Nephron (organoid): ENCODE data around the gene RPTOR.
"Not testable (repeated sequence)": the region's sequence is repeated elsewhere in the genome, so short reads cannot be mapped to it uniquely, and the experiment has no call there.

ENCODE experiments used
- H3K27ac Mint-ChIP-seq, 3 experiments: 2 replicates each; pipeline ENCODE4 v1.8.0; 2020; ENCODE audit warnings: mixed read lengths in 3 of 3, mild to moderate bottlenecking in 2 of 3, moderate library complexity in 1 of 3
- H3K27me3 Mint-ChIP-seq: 2 replicates; pipeline ENCODE4 v1.8.0; 2021; ENCODE audit warnings: low read depth, mild to moderate bottlenecking, moderate library complexity, mixed read lengths
- H3K36me3 Mint-ChIP-seq: 2 replicates; pipeline ENCODE4 v1.8.0; 2020; ENCODE audit warnings: low read depth, mixed read lengths
- H3K4me1 Mint-ChIP-seq: 2 replicates; pipeline ENCODE4 v1.8.0; 2020; ENCODE audit warnings: mixed read lengths
- H3K4me3 Mint-ChIP-seq, 3 experiments: 2 replicates each; pipeline ENCODE4 v1.8.0; 2020; ENCODE audit warnings: mild to moderate bottlenecking in 3 of 3, mixed read lengths in 3 of 3, moderate library complexity in 2 of 3
- H3K9me3 Mint-ChIP-seq: 2 replicates; pipeline ENCODE4 v1.8.0; 2020; ENCODE audit warnings: mixed read lengths
- TF ChIP-seq, protein P1 (sequence below), 3 experiments: fragments of 200-600 bp; sonication (generic); IDR thresholded peaks; one replicate each; pipeline ENCODE4 v1.5.0; 2021; ENCODE audit warnings: antibody characterized with exemption in 3 of 3; ENCODE audit not compliant: unreplicated experiment in 3 of 3

RPTOR gene

GRCh38 chr17:80742581-80743180 lies 198.0 kb downstream of the RPTOR start:
- H3K27me3 Mint-ChIP-seq: no peaks in the 10 kb centered on the region
- peak overlapping the region in 1 of 3 experiments; percentile 1 for H3K27ac Mint-ChIP-seq
- TF ChIP-seq, protein P1, sequence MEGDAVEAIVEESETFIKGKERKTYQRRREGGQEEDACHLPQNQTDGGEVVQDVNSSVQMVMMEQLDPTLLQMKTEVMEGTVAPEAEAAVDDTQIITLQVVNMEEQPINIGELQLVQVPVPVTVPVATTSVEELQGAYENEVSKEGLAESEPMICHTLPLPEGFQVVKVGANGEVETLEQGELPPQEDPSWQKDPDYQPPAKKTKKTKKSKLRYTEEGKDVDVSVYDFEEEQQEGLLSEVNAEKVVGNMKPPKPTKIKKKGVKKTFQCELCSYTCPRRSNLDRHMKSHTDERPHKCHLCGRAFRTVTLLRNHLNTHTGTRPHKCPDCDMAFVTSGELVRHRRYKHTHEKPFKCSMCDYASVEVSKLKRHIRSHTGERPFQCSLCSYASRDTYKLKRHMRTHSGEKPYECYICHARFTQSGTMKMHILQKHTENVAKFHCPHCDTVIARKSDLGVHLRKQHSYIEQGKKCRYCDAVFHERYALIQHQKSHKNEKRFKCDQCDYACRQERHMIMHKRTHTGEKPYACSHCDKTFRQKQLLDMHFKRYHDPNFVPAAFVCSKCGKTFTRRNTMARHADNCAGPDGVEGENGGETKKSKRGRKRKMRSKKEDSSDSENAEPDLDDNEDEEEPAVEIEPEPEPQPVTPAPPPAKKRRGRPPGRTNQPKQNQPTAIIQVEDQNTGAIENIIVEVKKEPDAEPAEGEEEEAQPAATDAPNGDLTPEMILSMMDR (IDR thresholded peaks at IDR 0.05; ENCODE audit: unreplicated experiment in 3 of 3): no peak
- peaks cover 36% of the 10 kb centered on the region for H3K36me3 Mint-ChIP-seq
- no peaks in the 10 kb centered on the region for H3K9me3 Mint-ChIP-seq
- no peak overlapping the region for H3K4me3 Mint-ChIP-seq
- no peaks in the 10 kb centered on the region for H3K4me1 Mint-ChIP-seq

DNA sequence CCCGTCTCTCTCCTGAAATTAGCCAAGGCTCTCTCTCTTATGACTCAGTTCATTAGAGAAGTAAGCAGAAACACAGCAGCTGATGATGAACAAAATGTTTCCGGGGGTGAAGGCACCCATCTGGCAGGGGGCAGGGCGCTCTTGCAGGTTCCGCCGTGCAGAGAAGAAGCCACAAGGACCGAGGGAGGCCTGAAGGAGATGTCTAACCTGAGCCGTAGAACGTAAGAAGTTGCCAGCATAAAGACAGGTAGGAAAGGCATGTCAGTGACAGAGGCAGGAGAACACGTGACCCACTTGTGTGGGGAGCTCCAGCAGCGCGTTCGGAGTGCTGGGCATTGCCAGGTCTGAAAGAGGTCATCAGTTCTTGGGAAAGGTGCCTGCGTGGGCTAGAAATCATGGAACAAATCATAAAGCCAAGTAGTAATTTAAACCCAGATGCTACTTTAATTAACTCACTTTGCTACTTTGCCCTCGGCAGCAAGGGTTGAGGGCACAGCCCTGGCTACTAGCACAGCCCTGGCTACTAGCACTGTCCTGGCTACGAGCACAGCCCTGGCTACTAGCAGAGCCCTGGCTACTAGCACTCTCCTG lies 198.6 kb downstream of the RPTOR start:
- Mint-ChIP-seq H3K36me3 (peaks cover 36% of the 10 kb centered on the region), H3K27me3 (no peaks in the 10 kb centered on the region), H3K27ac (peak overlapping the region in 1 of 3 experiments; percentile 1), H3K4me1 (no peaks in the 10 kb centered on the region), H3K4me3 (no peak overlapping the region), H3K9me3 (no peaks in the 10 kb centered on the region)
- TF ChIP-seq, protein P1 (IDR thresholded peaks at IDR 0.05; ENCODE audit: unreplicated experiment in 3 of 3): no peak

- peaks cover 35% of the 10 kb centered on the region for H3K36me3 Mint-ChIP-seq
- H3K4me3 Mint-ChIP-seq, H3K9me3 Mint-ChIP-seq, H3K27me3 Mint-ChIP-seq, H3K27ac Mint-ChIP-seq, H3K4me1 Mint-ChIP-seq: not testable (repeated sequence)
These were observed 199.3 kb downstream of the RPTOR start for GRCh38 chr17:80743973-80744372.

DNA sequence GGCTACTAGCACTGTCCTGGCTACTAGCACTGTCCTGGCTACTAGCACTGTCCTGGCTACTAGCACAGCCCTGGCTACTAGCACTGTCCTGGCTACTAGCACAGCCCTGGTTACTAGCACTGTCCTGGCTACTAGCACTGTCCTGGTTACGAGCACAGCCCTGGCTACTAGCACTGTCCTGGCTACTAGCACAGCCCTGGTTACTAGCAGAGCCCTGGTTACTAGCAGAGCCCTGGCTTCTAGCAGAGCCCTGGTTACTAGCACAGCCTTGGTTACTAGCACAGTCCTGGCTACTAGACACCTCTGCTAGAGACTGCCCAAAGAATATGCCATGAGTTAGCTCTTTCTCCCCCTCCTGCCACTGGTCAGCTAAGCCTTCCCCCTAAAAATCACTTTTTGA lies 200.1 kb downstream of the RPTOR start:
- H3K36me3 Mint-ChIP-seq: peaks cover 28% of the 10 kb centered on the region
- H3K27ac Mint-ChIP-seq, H3K27me3 Mint-ChIP-seq, H3K4me3 Mint-ChIP-seq, H3K4me1 Mint-ChIP-seq, H3K9me3 Mint-ChIP-seq: not testable (repeated sequence)

DNA sequence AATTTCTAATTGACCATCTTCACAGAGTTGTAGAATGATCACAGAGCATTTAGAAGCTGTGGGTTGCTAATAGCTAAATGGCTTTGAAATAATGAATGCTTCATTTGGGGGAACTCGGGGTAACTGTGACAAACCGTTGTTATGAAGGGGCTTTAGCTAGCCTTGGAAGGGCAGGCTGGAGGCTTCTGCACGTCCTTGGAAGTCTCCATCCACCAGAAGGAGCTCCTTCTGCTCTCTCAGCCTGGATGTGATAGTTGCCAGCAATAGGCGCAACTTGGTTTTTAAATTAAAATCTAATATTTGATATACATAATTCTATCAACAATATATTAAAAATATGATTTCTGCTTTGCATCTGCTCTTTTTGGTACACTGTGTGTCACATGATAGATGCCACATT lies 200.5 kb downstream of the RPTOR start:
- peaks cover 23% of the 10 kb centered on the region for H3K36me3 Mint-ChIP-seq
- H3K27me3 Mint-ChIP-seq: no peaks in the 10 kb centered on the region
- H3K4me1 Mint-ChIP-seq: no peaks in the 10 kb centered on the region
- H3K4me3 Mint-ChIP-seq: no peak overlapping the region
- H3K9me3 Mint-ChIP-seq: no peaks in the 10 kb centered on the region
- H3K27ac Mint-ChIP-seq: no peak overlapping the region
- TF ChIP-seq, protein P1 (IDR thresholded peaks at IDR 0.05; ENCODE audit: unreplicated experiment in 3 of 3): no peak

- TF ChIP-seq, protein P1 (IDR thresholded peaks at IDR 0.05; ENCODE audit: unreplicated experiment in 3 of 3): no peak
- no peak overlapping the region for H3K27ac Mint-ChIP-seq
- peaks cover 8% of the 10 kb centered on the region for H3K4me1 Mint-ChIP-seq
- no peak overlapping the region for H3K4me3 Mint-ChIP-seq
- no peaks in the 10 kb centered on the region for H3K9me3 Mint-ChIP-seq
- no peaks in the 10 kb centered on the region for H3K27me3 Mint-ChIP-seq
- peaks cover 13% of the 10 kb centered on the region for H3K36me3 Mint-ChIP-seq
These were observed 201.8 kb downstream of the RPTOR start for GRCh38 chr17:80746262-80746935.

DNA sequence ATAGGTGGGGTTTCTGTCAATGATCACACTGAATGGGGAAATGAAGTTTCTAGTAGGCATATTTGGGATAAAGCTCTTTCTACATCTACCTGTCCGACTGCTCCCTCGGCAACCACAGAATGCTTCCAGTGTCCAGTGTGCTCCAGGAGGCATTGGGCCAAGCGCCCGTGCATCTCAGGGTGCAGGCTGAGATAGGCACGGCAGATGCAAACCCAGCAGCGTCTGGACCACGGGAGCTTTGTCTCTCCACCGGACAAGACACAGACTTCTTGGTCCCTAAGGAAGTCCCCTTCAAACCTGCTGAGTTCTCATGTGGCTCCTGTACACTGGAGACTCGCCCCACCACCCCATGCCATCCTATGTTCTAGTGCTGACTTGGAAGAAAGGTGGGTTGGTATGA lies 202.8 kb downstream of the RPTOR start:
- Mint-ChIP-seq H3K9me3 (no peaks in the 10 kb centered on the region), H3K4me3 (no peak overlapping the region), H3K36me3 (peaks cover 3% of the 10 kb centered on the region), H3K27me3 (peaks cover 4% of the 10 kb centered on the region), H3K4me1 (peaks cover 19% of the 10 kb centered on the region), H3K27ac (no peak overlapping the region)
- TF ChIP-seq, protein P1 (IDR thresholded peaks at IDR 0.05; ENCODE audit: unreplicated experiment in 3 of 3): no peak
